ENCODE data around the gene PDSS1.
"Not testable (repeated sequence)": the region's sequence is repeated elsewhere in the genome, so short reads cannot be mapped to it uniquely, and the experiment has no call there.

The PDSS1 gene

GRCh38 chr10:26697163-26697921 is at the start of gene PDSS1:
Gene PDSS1 (plus strand): TSS chr10:26697701. CDS start chr10:26697712, 11 bp downstream.
- DNase-seq (ENCODE audit: low read depth), result peak; percentile 27

- DNase-seq (ENCODE audit: low read depth), result not testable (repeated sequence)
These were observed 49.3 kb upstream of the PDSS1 start for GRCh38 chr10:26648245-26648636.

- no peak for DNase-seq (ENCODE audit: low read depth)
These were observed 47.1 kb upstream of the PDSS1 start for GRCh38 chr10:26650406-26650805.

GRCh38 chr10:26651476-26651875 is 46.0 kb upstream of the PDSS1 start:
- DNase-seq (ENCODE audit: low read depth), result not testable (repeated sequence)

- DNase-seq (ENCODE audit: low read depth), result no peak
These were observed 44.5 kb upstream of the PDSS1 start for GRCh38 chr10:26653004-26653403.

- DNase-seq (ENCODE audit: low read depth), result no peak
These were observed 41.8 kb upstream of the PDSS1 start for GRCh38 chr10:26655746-26656145.

GRCh38 chr10:26662864-26663263 is 34.6 kb upstream of the PDSS1 start:
- no peak for DNase-seq (ENCODE audit: low read depth)

- no peak for DNase-seq (ENCODE audit: low read depth)
These were observed 32.1 kb upstream of the PDSS1 start for GRCh38 chr10:26665080-26666048.

- DNase-seq (ENCODE audit: low read depth), result no peak
These were observed 21.6 kb upstream of the PDSS1 start for GRCh38 chr10:26675873-26676257.

GRCh38 chr10:26679588-26679987 is 17.9 kb upstream of the PDSS1 start:
- no peak for DNase-seq (ENCODE audit: low read depth)

GRCh38 chr10:26681076-26681475 is 16.4 kb upstream of the PDSS1 start:
- no peak for DNase-seq (ENCODE audit: low read depth)

GRCh38 chr10:26681971-26682370 is 15.5 kb upstream of the PDSS1 start:
- not testable (repeated sequence) for DNase-seq (ENCODE audit: low read depth)

- no peak for DNase-seq (ENCODE audit: low read depth)
These were observed 14.6 kb upstream of the PDSS1 start for GRCh38 chr10:26682931-26683330.

GRCh38 chr10:26684667-26685264 is 12.7 kb upstream of the PDSS1 start:
- not testable (repeated sequence) for DNase-seq (ENCODE audit: low read depth)

GRCh38 chr10:26685441-26685840 is 12.1 kb upstream of the PDSS1 start:
- no peak for DNase-seq (ENCODE audit: low read depth)

GRCh38 chr10:26689399-26689798 is 8.1 kb upstream of the PDSS1 start:
- no peak for DNase-seq (ENCODE audit: low read depth)

GRCh38 chr10:26690731-26691475 is 6.6 kb upstream of the PDSS1 start:
- DNase-seq (ENCODE audit: low read depth), result no peak

GRCh38 chr10:26694536-26694935 is 3.0 kb upstream of the PDSS1 start:
- not testable (repeated sequence) for DNase-seq (ENCODE audit: low read depth)

GRCh38 chr10:26696786-26697162 is 727 bp upstream of the PDSS1 start:
- DNase-seq (ENCODE audit: low read depth), result no peak

- DNase-seq (ENCODE audit: low read depth), result no peak
These were observed 564 bp downstream of the PDSS1 start for GRCh38 chr10:26697922-26698608.

GRCh38 chr10:26698909-26699308 is 1.4 kb downstream of the PDSS1 start:
- no peak for DNase-seq (ENCODE audit: low read depth)
